Measurements from ENCODE around the gene NT5C3A. TPM values are rescaled to one million over a fixed set of nuclear protein-coding genes. Genes with fewer than 3 reads are reported as not detected.

NT5C3A gene
- total and polyA plus RNA-seq, 2 of the 8 experiments (the other 6 are each of a cell fraction or from before 2014, with no cell fraction given), result 7.5 to 22.7 TPM

- TF ChIP-seq ATF3 (IDR thresholded peaks at IDR 0.05; ENCODE audit: insufficient read depth, low read depth, low read length), result no peak
- no peak for TF ChIP-seq SP2 (IDR thresholded peaks at IDR 0.05; ENCODE audit: low read length)
- no peak for TF ChIP-seq RNF2 (IDR thresholded peaks at IDR 0.05; ENCODE audit: borderline replicate concordance, low read depth, low read length, missing control alignments, poor library complexity, severe bottlenecking)
Observed at GRCh38 chr7:33054261-33054964, 8.2 kb downstream of the NT5C3A start (continued).

All from H1 (cell line).